K562 (cell line): Measurements from ENCODE around the gene ROR2. TPM values are rescaled to one million over a fixed set of nuclear protein-coding genes. Genes with fewer than 3 reads are reported as not detected.

Source experiments
- ATAC-seq: fragments of 200-7000 bp; cut with Tn5 transposase; 3 replicates; pipeline ENCODE4 v1.9.1; 2020; ENCODE audit warnings: moderate library complexity
- BruUV-seq: library from RNA; stranded (reverse); fragments of 400-500 nt; replicated peaks from 2 replicates; lab custom pipeline; 2021; lab: Mats Ljungman, UMichigan
- CTCF ChIA-PET: fragments of 300-600 bp; formaldehyde crosslinking; extraction: SDS; loops from one replicate; lab custom pipeline; 2021; ENCODE audit warnings: low intra/inter-chr PET ratio; lab: Yijun Ruan, JAX
- POLR2A ChIA-PET: fragments of 300-600, 350-650 bp; sonication (Branson Sonifier 250); formaldehyde crosslinking; extraction: SDS; loops from one replicate; lab custom pipeline; 2021; ENCODE audit warnings: antibody characterized with exemption, inconsistent platforms; lab: Yijun Ruan, JAX
- DNase-seq, 4 experiments: peaks; one replicate each; pipeline versions ENCODE4 v3.0.0 to v3.0.0-alpha.2; 2011 to 2018; ENCODE audit warnings: low spot score in 3 of 4, mixed read lengths in 3 of 4; ENCODE audit errors: extremely low read depth in 1 of 4
- FAIRE-seq: peaks from 2 replicates; lab custom pipeline; 2011; peaks lifted over from hg19 to GRCh38; lab: Jason Lieb, UNC
- H2AFZ ChIP-seq: 2 replicates; pipeline ENCODE4 v1.6.0; 2011; ENCODE audit warnings: low read depth, low read length, control low read depth, inconsistent platforms
- H3K27ac ChIP-seq: fragments of 200-600 bp; 3 replicates; pipeline ENCODE4 v1.8.0; 2011; ENCODE audit warnings: low read depth, mild to moderate bottlenecking, control low read depth, inconsistent platforms, low read length, moderate library complexity, mixed read lengths; ENCODE audit errors: extremely low read depth
- H3K27me3 ChIP-seq, 2 experiments: fragments of 300-600 bp in 1 of 2; 2 replicates in 1 of 2; 3 replicates in 1 of 2; pipeline versions ENCODE4 v1.6.0 to v1.8.0; 2011; ENCODE audit warnings: inconsistent platforms in 2 of 2, low read length in 2 of 2, mild to moderate bottlenecking in 1 of 2, mixed read lengths in 1 of 2, moderate library complexity in 1 of 2; ENCODE audit not compliant: control insufficient read depth in 2 of 2, insufficient read depth in 2 of 2
- H3K36me3 ChIP-seq: fragments of 300-600 bp; 3 replicates; pipeline ENCODE4 v1.8.0; 2011; ENCODE audit warnings: mild to moderate bottlenecking, low read length, inconsistent platforms; ENCODE audit not compliant: control insufficient read depth, insufficient read depth
- H3K4me1 ChIP-seq, 2 experiments: fragments of 200-600 bp in 1 of 2; replicated peaks in 1 of 2; 2 replicates in 1 of 2; 3 replicates in 1 of 2; pipeline versions ENCODE4 v1.5.1 to v1.8.0; 2011; ENCODE audit warnings: inconsistent platforms in 2 of 2, low read length in 2 of 2, mild to moderate bottlenecking in 1 of 2, mixed read lengths in 1 of 2, moderate library complexity in 1 of 2; ENCODE audit not compliant: control insufficient read depth in 2 of 2, insufficient read depth in 2 of 2
- H3K4me2 ChIP-seq: 2 replicates; pipeline ENCODE4 v1.6.1; 2011; ENCODE audit warnings: low read length, control low read depth, inconsistent platforms, mixed read lengths; ENCODE audit not compliant: insufficient read depth
- H3K4me3 ChIP-seq: fragments of 200-600 bp; sonication (generic), shearing (Covaris generic); 2 replicates; pipeline ENCODE4 v1.5.1; 2016; ENCODE audit warnings: control low read depth, inconsistent platforms
- H3K79me2 ChIP-seq: fragments of 200-600 bp; 3 replicates; pipeline ENCODE4 v1.8.0; 2011; ENCODE audit warnings: low read length, inconsistent platforms; ENCODE audit not compliant: control insufficient read depth, insufficient read depth
- H3K9ac ChIP-seq, 2 experiments: 2 replicates each; pipeline versions ENCODE4 v1.6.0 to v1.6.1; 2011; ENCODE audit warnings: low read depth in 2 of 2, low read length in 2 of 2, control low read depth in 1 of 2, inconsistent platforms in 1 of 2, mild to moderate bottlenecking in 1 of 2, mixed read lengths in 1 of 2; ENCODE audit not compliant: insufficient read depth in 1 of 2
- H3K9me1 ChIP-seq: one replicate; pipeline ENCODE4 v1.6.0; 2011; ENCODE audit warnings: inconsistent platforms, mild to moderate bottlenecking, low read length, moderate library complexity; ENCODE audit not compliant: control insufficient read depth, insufficient read depth
- H3K9me3 ChIP-seq: replicated peaks from 2 replicates; pipeline ENCODE4 v1.5.1; 2011; ENCODE audit warnings: low read depth, low read length, inconsistent platforms; ENCODE audit not compliant: control insufficient read depth, insufficient read depth
- H4K20me1 ChIP-seq: replicated peaks from 2 replicates; pipeline ENCODE4 v1.6.1; 2011; ENCODE audit warnings: low read length, inconsistent platforms, mixed read lengths; ENCODE audit not compliant: control insufficient read depth, insufficient read depth
- ILF3 ChIP-seq: fragments of 450-650 bp; IDR thresholded peaks from 2 replicates; pipeline ENCODE4 v1.6.1; 2018; ENCODE audit warnings: antibody characterized with exemption, mild to moderate bottlenecking, moderate library complexity, borderline replicate concordance
- JUND ChIP-seq, 2 experiments: IDR thresholded peaks; 2 replicates in 1 of 2; 3 replicates in 1 of 2; pipeline ENCODE4 v1.6.1; 2011; ENCODE audit warnings: borderline replicate concordance in 2 of 2, low read depth in 2 of 2, low read length in 2 of 2, improper control_type of control experiment in 1 of 2, missing biosample characterization in 1 of 2, missing genetic modification characterization in 1 of 2, missing genetic modification reagents in 1 of 2
- RFX7 ChIP-seq: fragments of 250-450 bp; sonication (Bioruptor Pico); IDR thresholded peaks from 2 replicates; pipeline ENCODE4 v1.5.1; 2021; ENCODE audit warnings: mild to moderate bottlenecking
- WGBS: fragments of 100-300 bp; shearing (Covaris generic); methylation state at CpG from one replicate; pipeline ENCODE4 v1.1.6; 2016; ENCODE audit warnings: low coverage, mixed read lengths; ENCODE audit not compliant: insufficient coverage; ENCODE audit errors: missing lambda C conversion rate; 5-methylcytosine and 5-hydroxymethylcytosine counted together
- in situ Hi-C: fragments of 300-500 bp; cut with MboI; formaldehyde crosslinking; loops from 4 replicates; pipeline ENCODE4 v1.15.0; 2018; ENCODE audit warnings: inconsistent platforms, mixed read lengths
- intact Hi-C: fragments of 100-400 bp; cut with micrococcal nuclease; formaldehyde crosslinking; loops from 2 replicates; pipeline ENCODE4 v1.14.2; 2022
- polyA plus RNA-seq, 8 experiments: library from polyadenylated mRNA; depleted of rRNA in 4 of 8; stranded (reverse) in 5 of 8; unstranded in 3 of 8; fragments of >200 nt; fragmentation: Nextera tagmentation in 2 of 8; fragmentation: Illumina TruSeq in 1 of 8; extraction: Ambion mirVana in 2 of 8; extraction: Trizol in 1 of 8; gene quantifications; 2 replicates each; pipeline versions ENCODE4 v1.2.1 to v1.2.3, GENCODE V29; 2011 to 2014; ENCODE audit warnings: inconsistent platforms in 1 of 8, missing spikeins in 1 of 8
- total RNA-seq, 7 experiments: library from RNA; depleted of rRNA in 6 of 7; stranded (reverse); fragments of >200 nt in 6 of 7; fragmentation: Illumina TruSeq in 2 of 7; extraction: Trizol in 2 of 7; gene quantifications; 2 replicates each; pipeline versions ENCODE4 v1.2.1 to v1.2.3, GENCODE V29; 2011 to 2021; ENCODE audit warnings: low replicate concordance in 1 of 7
- TF ChIP-seq, protein P1 (sequence below): fragments of 250-450 bp; sonication (Bioruptor Pico); IDR thresholded peaks from 2 replicates; pipeline ENCODE4 v1.4.0; 2020
- TF ChIP-seq, protein P2 (sequence below): fragments of 450-650 bp; formaldehyde crosslinking; IDR thresholded peaks from 2 replicates; pipeline ENCODE4 v1.4.0; 2020; ENCODE audit warnings: mild to moderate bottlenecking, moderate library complexity

Gene ROR2
- total and polyA plus RNA-seq, 9 of the 15 experiments (the other 6 are each of a cell fraction or from before 2014, with no cell fraction given) = 5.6 to 33.8 (median 15.3) TPM

DNA sequence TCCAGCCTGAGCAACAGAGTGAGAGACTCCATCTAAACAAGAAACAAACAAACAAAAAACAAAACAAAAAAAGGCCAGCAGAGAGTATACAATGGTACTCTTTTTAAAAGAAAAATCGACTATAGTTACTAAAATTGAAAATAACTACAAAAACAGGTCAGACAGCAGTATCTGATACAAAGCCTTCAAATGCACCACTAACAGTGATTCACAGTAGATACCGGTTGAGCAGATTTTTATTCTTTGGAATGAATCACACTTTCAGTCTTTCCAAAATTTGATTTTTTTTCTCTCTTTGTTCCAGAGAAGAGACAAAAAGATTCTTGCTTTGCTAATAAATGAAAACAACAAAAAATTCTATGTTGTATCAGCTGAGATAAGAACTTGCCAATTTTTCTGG is 36.9 kb downstream of the ROR2 start:
- no peak for ATAC-seq
- H3K9me3 ChIP-seq = no peaks in the 10 kb centered on the region
- H3K27me3 ChIP-seq = no peaks in the 10 kb centered on the region
- no peak overlapping the region for H3K9ac ChIP-seq
- H4K20me1 ChIP-seq = no peaks in the 10 kb centered on the region
- peaks cover 24% of the 10 kb centered on the region; the same call in 2 of the 3 replicates for H3K36me3 ChIP-seq
- peaks cover 75% of the 10 kb centered on the region for H3K79me2 ChIP-seq
- TF ChIP-seq, protein P1, sequence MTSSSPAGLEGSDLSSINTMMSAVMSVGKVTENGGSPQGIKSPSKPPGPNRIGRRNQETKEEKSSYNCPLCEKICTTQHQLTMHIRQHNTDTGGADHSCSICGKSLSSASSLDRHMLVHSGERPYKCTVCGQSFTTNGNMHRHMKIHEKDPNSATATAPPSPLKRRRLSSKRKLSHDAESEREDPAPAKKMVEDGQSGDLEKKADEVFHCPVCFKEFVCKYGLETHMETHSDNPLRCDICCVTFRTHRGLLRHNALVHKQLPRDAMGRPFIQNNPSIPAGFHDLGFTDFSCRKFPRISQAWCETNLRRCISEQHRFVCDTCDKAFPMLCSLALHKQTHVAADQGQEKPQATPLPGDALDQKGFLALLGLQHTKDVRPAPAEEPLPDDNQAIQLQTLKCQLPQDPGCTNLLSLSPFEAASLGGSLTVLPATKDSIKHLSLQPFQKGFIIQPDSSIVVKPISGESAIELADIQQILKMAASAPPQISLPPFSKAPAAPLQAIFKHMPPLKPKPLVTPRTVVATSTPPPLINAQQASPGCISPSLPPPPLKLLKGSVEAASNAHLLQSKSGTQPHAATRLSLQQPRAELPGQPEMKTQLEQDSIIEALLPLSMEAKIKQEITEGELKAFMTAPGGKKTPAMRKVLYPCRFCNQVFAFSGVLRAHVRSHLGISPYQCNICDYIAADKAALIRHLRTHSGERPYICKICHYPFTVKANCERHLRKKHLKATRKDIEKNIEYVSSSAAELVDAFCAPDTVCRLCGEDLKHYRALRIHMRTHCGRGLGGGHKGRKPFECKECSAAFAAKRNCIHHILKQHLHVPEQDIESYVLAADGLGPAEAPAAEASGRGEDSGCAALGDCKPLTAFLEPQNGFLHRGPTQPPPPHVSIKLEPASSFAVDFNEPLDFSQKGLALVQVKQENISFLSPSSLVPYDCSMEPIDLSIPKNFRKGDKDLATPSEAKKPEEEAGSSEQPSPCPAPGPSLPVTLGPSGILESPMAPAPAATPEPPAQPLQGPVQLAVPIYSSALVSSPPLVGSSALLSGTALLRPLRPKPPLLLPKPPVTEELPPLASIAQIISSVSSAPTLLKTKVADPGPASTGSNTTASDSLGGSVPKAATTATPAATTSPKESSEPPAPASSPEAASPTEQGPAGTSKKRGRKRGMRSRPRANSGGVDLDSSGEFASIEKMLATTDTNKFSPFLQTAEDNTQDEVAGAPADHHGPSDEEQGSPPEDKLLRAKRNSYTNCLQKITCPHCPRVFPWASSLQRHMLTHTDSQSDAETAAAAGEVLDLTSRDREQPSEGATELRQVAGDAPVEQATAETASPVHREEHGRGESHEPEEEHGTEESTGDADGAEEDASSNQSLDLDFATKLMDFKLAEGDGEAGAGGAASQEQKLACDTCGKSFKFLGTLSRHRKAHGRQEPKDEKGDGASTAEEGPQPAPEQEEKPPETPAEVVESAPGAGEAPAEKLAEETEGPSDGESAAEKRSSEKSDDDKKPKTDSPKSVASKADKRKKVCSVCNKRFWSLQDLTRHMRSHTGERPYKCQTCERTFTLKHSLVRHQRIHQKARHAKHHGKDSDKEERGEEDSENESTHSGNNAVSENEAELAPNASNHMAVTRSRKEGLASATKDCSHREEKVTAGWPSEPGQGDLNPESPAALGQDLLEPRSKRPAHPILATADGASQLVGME = no peak
- TF ChIP-seq RFX7 (CRISPR knock-in tag) (no peak), JUND (IDR thresholded peaks at IDR 0.05; ENCODE audit: borderline replicate concordance, low read depth, low read length) (no peak), JUND (tag; IDR thresholded peaks at IDR 0.05; ENCODE audit: borderline replicate concordance, low read depth, low read length) (no peak), ILF3 (no peak)
- TF ChIP-seq, protein P2, sequence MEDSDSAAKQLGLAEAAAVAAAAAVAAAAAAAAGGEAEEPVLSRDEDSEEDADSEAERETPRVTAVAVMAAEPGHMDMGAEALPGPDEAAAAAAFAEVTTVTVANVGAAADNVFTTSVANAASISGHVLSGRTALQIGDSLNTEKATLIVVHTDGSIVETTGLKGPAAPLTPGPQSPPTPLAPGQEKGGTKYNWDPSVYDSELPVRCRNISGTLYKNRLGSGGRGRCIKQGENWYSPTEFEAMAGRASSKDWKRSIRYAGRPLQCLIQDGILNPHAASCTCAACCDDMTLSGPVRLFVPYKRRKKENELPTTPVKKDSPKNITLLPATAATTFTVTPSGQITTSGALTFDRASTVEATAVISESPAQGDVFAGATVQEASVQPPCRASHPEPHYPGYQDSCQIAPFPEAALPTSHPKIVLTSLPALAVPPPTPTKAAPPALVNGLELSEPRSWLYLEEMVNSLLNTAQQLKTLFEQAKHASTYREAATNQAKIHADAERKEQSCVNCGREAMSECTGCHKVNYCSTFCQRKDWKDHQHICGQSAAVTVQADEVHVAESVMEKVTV (CRISPR knock-in tag) = no peak
- H2AFZ ChIP-seq = no peak overlapping the region
- intact Hi-C loops (no loop called here), in situ Hi-C loops (loop anchor here (5.0 kb wide), 1 partner anchor 34 kb away; no protein-coding TSS in a partner anchor)
- CTCF ChIA-PET = no interaction called here
- H3K4me1 ChIP-seq = peaks cover 4 to 14% of the 10 kb centered on the region in 2 experiments
- no peak overlapping the region for H3K4me2 ChIP-seq
- POLR2A ChIA-PET = no interaction called here
- no peak for FAIRE-seq
- DNase-seq = no peak
- no peak overlapping the region for H3K4me3 ChIP-seq
- WGBS = 75% methylated on average over 2 of the region's 2 CpGs
- H3K27ac ChIP-seq = no peak overlapping the region
- BruUV-seq = no TSS peak
- H3K9me1 ChIP-seq = no peaks in the 10 kb centered on the region
